K562 (cell line): ENCODE data around the gene DNAH9. TPM values are rescaled to one million over a fixed set of nuclear protein-coding genes. Genes with fewer than 3 reads are reported as not detected.

Experiments
- CBX2 ChIP-seq: fragments of 200-600 bp; sonication (generic); IDR thresholded peaks from one replicate; pipeline ENCODE4 v1.6.1; 2012; ENCODE audit warnings: mild to moderate bottlenecking, low read length, inconsistent platforms; ENCODE audit not compliant: insufficient read depth, poor library complexity, severe bottlenecking
- HNRNPLL ChIP-seq: fragments of 200-400 bp; formaldehyde crosslinking; IDR thresholded peaks from 2 replicates; pipeline ENCODE4 v1.6.1; 2017; ENCODE audit warnings: low read length, low read depth, mild to moderate bottlenecking; ENCODE audit not compliant: poor library complexity, severe bottlenecking
- HNRNPUL1 ChIP-seq: fragments of 200-400 bp; formaldehyde crosslinking; IDR thresholded peaks from 2 replicates; pipeline ENCODE4 v1.6.1; 2017; ENCODE audit warnings: low read length
- OTX1 ChIP-seq: fragments of 450-650 bp; formaldehyde crosslinking; IDR thresholded peaks from 2 replicates; pipeline ENCODE4 v1.4.0; 2022; ENCODE audit warnings: mild to moderate bottlenecking
- POLR3G ChIP-seq: IDR thresholded peaks from 2 replicates; pipeline ENCODE4 v1.6.1; 2011; ENCODE audit not compliant: insufficient read length, insufficient replicate concordance; ENCODE audit errors: extremely low read depth
- SMC3 ChIP-seq: conservative IDR thresholded peaks from 2 replicates; pipeline ENCODE4 v1.6.1; 2011; ENCODE audit warnings: low read depth, low read length, improper control_type of control experiment; ENCODE audit not compliant: insufficient read depth
- STAT5B ChIP-seq: fragments of 250-450 bp; sonication (Bioruptor Pico); IDR thresholded peaks from 2 replicates; pipeline ENCODE4 v1.8.0; 2021; ENCODE audit warnings: mild to moderate bottlenecking, inconsistent platforms
- polyA plus RNA-seq, 8 experiments: library from polyadenylated mRNA; depleted of rRNA in 4 of 8; stranded (reverse) in 5 of 8; unstranded in 3 of 8; fragments of >200 nt; fragmentation: Nextera tagmentation in 2 of 8; fragmentation: Illumina TruSeq in 1 of 8; extraction: Ambion mirVana in 2 of 8; extraction: Trizol in 1 of 8; gene quantifications; 2 replicates each; pipeline versions ENCODE4 v1.2.1 to v1.2.3, GENCODE V29; 2011 to 2014; ENCODE audit warnings: inconsistent platforms in 1 of 8, missing spikeins in 1 of 8
- total RNA-seq, 7 experiments: library from RNA; depleted of rRNA in 6 of 7; stranded (reverse); fragments of >200 nt in 6 of 7; fragmentation: Illumina TruSeq in 2 of 7; extraction: Trizol in 2 of 7; gene quantifications; 2 replicates each; pipeline versions ENCODE4 v1.2.1 to v1.2.3, GENCODE V29; 2011 to 2021; ENCODE audit warnings: low replicate concordance in 1 of 7
- TF ChIP-seq, protein P1 (sequence below): fragments of 450-650 bp; IDR thresholded peaks from 2 replicates; pipeline ENCODE4 v1.6.1; 2016; ENCODE audit warnings: mild to moderate bottlenecking, moderate library complexity
- TF ChIP-seq, protein P2 (sequence below): sonication (generic); formaldehyde crosslinking; IDR thresholded peaks from 2 replicates; pipeline ENCODE4 v1.5.0; 2020; ENCODE audit warnings: missing genetic modification reagents
- TF ChIP-seq, protein P3 (sequence below): IDR thresholded peaks from 3 replicates; pipeline ENCODE4 v1.6.1; 2011; ENCODE audit warnings: borderline replicate concordance, mild to moderate bottlenecking, moderate library complexity; ENCODE audit not compliant: insufficient read length; ENCODE audit errors: extremely low read depth

DNAH9 gene
- total and polyA plus RNA-seq, 9 of the 15 experiments (the other 6 are each of a cell fraction or from before 2014, with no cell fraction given): not detected

DNA sequence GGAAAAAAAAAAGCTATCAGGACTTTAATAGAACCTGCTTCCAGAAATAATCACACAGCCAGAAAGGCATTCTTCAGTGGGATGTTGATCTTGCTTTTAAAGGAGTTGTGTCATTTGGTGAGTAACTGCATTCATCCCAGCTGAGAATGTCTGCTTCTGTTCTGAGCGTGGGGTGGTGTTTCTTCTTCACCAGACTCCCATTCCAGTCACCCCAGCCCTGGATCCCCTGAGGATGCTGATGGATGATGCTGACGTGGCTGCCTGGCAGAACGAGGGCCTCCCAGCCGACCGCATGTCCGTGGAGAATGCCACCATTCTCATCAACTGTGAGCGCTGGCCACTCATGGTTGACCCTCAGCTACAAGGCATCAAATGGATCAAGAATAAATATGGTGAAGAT is 276.5 kb downstream of the DNAH9 start (continued):
- TF ChIP-seq, protein P1, sequence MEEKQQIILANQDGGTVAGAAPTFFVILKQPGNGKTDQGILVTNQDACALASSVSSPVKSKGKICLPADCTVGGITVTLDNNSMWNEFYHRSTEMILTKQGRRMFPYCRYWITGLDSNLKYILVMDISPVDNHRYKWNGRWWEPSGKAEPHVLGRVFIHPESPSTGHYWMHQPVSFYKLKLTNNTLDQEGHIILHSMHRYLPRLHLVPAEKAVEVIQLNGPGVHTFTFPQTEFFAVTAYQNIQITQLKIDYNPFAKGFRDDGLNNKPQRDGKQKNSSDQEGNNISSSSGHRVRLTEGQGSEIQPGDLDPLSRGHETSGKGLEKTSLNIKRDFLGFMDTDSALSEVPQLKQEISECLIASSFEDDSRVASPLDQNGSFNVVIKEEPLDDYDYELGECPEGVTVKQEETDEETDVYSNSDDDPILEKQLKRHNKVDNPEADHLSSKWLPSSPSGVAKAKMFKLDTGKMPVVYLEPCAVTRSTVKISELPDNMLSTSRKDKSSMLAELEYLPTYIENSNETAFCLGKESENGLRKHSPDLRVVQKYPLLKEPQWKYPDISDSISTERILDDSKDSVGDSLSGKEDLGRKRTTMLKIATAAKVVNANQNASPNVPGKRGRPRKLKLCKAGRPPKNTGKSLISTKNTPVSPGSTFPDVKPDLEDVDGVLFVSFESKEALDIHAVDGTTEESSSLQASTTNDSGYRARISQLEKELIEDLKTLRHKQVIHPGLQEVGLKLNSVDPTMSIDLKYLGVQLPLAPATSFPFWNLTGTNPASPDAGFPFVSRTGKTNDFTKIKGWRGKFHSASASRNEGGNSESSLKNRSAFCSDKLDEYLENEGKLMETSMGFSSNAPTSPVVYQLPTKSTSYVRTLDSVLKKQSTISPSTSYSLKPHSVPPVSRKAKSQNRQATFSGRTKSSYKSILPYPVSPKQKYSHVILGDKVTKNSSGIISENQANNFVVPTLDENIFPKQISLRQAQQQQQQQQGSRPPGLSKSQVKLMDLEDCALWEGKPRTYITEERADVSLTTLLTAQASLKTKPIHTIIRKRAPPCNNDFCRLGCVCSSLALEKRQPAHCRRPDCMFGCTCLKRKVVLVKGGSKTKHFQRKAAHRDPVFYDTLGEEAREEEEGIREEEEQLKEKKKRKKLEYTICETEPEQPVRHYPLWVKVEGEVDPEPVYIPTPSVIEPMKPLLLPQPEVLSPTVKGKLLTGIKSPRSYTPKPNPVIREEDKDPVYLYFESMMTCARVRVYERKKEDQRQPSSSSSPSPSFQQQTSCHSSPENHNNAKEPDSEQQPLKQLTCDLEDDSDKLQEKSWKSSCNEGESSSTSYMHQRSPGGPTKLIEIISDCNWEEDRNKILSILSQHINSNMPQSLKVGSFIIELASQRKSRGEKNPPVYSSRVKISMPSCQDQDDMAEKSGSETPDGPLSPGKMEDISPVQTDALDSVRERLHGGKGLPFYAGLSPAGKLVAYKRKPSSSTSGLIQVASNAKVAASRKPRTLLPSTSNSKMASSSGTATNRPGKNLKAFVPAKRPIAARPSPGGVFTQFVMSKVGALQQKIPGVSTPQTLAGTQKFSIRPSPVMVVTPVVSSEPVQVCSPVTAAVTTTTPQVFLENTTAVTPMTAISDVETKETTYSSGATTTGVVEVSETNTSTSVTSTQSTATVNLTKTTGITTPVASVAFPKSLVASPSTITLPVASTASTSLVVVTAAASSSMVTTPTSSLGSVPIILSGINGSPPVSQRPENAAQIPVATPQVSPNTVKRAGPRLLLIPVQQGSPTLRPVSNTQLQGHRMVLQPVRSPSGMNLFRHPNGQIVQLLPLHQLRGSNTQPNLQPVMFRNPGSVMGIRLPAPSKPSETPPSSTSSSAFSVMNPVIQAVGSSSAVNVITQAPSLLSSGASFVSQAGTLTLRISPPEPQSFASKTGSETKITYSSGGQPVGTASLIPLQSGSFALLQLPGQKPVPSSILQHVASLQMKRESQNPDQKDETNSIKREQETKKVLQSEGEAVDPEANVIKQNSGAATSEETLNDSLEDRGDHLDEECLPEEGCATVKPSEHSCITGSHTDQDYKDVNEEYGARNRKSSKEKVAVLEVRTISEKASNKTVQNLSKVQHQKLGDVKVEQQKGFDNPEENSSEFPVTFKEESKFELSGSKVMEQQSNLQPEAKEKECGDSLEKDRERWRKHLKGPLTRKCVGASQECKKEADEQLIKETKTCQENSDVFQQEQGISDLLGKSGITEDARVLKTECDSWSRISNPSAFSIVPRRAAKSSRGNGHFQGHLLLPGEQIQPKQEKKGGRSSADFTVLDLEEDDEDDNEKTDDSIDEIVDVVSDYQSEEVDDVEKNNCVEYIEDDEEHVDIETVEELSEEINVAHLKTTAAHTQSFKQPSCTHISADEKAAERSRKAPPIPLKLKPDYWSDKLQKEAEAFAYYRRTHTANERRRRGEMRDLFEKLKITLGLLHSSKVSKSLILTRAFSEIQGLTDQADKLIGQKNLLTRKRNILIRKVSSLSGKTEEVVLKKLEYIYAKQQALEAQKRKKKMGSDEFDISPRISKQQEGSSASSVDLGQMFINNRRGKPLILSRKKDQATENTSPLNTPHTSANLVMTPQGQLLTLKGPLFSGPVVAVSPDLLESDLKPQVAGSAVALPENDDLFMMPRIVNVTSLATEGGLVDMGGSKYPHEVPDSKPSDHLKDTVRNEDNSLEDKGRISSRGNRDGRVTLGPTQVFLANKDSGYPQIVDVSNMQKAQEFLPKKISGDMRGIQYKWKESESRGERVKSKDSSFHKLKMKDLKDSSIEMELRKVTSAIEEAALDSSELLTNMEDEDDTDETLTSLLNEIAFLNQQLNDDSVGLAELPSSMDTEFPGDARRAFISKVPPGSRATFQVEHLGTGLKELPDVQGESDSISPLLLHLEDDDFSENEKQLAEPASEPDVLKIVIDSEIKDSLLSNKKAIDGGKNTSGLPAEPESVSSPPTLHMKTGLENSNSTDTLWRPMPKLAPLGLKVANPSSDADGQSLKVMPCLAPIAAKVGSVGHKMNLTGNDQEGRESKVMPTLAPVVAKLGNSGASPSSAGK: no peak
- TF ChIP-seq, protein P2, sequence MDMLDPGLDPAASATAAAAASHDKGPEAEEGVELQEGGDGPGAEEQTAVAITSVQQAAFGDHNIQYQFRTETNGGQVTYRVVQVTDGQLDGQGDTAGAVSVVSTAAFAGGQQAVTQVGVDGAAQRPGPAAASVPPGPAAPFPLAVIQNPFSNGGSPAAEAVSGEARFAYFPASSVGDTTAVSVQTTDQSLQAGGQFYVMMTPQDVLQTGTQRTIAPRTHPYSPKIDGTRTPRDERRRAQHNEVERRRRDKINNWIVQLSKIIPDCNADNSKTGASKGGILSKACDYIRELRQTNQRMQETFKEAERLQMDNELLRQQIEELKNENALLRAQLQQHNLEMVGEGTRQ (CRISPR knock-in tag): no peak
- TF ChIP-seq HNRNPLL (no peak), STAT5B (CRISPR knock-in tag) (no peak), HNRNPUL1 (no peak), POLR3G (no peak), OTX1 (no peak), SMC3 (no peak), CBX2 (no peak)
- TF ChIP-seq, protein P3, sequence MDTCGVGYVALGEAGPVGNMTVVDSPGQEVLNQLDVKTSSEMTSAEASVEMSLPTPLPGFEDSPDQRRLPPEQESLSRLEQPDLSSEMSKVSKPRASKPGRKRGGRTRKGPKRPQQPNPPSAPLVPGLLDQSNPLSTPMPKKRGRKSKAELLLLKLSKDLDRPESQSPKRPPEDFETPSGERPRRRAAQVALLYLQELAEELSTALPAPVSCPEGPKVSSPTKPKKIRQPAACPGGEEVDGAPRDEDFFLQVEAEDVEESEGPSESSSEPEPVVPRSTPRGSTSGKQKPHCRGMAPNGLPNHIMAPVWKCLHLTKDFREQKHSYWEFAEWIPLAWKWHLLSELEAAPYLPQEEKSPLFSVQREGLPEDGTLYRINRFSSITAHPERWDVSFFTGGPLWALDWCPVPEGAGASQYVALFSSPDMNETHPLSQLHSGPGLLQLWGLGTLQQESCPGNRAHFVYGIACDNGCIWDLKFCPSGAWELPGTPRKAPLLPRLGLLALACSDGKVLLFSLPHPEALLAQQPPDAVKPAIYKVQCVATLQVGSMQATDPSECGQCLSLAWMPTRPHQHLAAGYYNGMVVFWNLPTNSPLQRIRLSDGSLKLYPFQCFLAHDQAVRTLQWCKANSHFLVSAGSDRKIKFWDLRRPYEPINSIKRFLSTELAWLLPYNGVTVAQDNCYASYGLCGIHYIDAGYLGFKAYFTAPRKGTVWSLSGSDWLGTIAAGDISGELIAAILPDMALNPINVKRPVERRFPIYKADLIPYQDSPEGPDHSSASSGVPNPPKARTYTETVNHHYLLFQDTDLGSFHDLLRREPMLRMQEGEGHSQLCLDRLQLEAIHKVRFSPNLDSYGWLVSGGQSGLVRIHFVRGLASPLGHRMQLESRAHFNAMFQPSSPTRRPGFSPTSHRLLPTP: no peak
